ENCODE results near the gene TXNL4B.
"Not testable (repeated sequence)": the region's sequence is repeated elsewhere in the genome, so short reads cannot be mapped to it uniquely, and the experiment has no call there.

TXNL4B gene

DNA sequence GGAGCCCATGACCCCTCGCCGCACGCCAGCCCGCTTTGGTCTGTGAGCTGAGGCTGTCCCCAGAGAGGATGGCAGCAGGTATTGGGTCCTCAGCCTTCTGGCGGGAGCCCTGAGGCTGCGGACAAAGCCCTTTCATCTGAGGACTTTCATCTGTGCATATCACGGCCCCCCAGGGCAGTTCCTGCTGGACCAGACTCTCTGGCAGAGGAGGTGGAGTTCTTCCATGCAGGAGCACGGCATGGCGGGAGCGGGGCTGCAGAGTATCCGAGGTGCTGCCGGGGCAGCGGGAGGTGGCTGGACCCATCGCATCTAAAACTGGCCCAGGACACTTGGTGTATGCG lies 19.0 kb upstream of the TXNL4B start:
- no peak for DNase-seq (ENCODE audit: low read depth, low spot score)

DNA sequence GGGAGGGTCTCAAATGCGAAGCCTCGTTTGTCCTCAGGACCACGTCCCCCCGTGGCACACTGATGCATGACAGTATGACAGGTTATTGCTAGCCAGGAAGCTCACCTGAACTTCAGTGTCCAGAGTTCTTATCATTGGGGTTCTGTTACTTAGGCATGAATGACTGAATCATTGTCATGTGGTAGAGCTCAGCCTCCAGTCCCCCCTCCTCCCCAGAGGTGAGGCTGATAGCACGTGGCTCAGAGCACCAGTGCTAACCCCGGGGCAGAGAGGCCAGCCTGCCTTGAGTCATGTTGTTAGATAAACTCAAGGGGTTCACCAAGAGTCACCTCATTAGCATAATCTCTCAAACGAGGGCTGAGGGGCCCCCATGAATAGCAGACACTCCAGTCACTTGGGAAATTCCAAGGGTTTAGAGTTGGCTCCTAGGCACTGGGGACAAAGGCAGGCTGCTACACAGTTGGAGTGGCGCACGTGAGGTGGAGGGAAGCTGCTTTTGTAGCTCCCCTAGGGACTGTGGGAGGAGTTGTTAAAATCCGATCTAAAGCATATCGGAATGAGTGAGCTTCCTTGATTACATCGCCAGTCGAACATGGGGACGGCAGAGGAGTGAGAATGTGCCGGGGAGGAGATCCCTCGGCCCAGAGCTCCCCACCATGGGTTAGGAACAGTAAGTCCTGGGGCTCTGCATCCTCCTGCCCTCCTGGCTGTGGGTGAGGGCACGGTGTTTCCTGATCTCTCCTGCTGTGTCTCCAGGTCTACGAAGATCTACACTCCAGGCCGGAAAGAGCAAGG lies 18.4 kb upstream of the TXNL4B start:
- no peak for DNase-seq (ENCODE audit: low read depth, low spot score)

DNA sequence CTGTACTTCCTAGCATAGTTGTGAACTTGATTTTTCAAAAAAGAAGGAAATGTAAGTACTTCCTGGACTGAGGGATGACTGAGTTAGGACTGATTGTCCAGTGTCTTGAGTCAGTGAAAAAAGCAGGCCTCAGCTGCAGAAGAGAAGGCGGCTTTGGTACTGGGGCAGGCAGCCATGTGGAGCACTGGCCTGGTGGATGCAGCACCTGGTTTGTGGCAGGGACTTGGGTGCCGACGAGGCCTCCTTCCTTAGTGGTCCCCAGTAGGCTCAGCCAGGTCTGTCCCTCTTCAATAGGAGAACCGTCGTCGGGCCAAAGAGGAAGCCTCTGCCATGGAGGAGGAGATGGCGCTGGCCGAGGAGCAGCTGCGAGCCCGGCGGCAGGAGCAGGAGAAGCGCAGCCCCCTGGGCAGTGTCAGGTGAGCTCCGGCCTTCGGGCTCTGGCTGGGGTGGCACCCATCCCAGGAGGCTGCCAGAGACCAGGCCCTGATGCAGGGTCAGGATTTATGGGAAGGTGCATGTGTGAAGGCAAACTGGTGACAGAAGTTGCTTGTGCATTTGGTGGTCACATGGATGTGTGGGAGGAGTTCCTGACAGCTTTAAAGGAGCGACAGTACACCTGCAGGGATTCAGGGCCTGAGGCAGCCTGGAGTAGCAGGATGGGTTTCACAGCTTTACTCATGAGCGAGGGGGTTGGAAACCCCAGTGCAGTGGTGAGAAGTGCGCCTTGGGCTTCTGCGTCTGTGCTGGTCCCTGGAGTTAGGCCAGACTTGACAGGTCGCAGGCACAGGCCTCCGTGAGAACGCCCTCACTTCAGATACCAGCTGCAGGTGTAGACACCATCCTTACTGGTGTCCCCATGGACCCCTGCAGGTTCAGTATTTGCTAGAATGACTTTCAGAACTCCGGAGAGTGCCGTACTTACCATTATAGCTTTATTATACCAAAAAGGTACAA lies 17.5 kb upstream of the TXNL4B start:
- DNase-seq (ENCODE audit: low read depth, low spot score) = no peak

DNA sequence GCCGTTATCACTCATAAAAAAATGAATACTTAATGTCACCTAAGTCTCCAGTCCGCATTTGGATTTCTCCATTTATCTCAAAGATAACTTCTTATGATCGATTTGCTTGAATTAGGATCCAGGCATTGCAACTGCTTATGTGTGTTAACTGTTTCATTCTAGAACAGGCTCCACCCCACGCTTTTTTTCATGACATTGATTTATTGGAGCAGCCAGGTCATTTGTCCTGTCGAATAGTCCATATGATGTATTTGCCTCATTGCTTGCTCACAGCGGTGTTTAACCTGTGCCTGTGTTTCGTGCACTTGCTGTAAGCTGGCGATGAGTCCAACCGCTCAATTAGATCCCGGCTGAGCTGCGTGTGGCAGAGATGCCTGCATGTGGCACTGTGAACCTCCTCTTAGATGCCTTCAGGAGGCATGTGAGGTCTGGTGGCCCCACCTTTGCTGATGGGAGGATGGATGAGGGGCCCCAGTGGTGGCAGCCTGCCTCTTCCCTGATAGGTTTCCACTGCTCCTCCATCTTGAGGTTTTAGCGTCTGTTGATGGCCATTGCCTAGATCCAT lies 16.6 kb upstream of the TXNL4B start:
- DNase-seq (ENCODE audit: low read depth, low spot score) = no peak

DNA sequence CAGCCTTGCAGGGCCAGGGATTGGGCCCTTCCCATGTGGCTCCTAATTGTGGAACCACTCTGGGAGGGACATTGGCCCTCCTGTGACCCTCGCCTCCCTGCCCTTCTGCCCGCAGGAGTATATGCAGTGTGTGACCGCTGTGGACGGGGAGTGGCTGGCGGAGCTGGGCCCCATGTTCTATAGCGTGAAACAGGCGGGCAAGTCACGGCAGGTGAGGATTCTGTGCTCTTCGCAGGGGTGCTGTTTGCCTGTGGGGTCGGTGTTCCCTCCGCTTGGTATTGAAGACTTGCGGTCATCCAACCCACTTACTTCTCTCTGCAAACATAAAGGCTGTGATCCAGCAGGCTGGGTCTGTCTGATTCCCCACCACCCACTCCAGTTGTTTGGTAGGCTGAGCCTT lies 15.9 kb upstream of the TXNL4B start:
- DNase-seq (ENCODE audit: low read depth, low spot score) = no peak

DNA sequence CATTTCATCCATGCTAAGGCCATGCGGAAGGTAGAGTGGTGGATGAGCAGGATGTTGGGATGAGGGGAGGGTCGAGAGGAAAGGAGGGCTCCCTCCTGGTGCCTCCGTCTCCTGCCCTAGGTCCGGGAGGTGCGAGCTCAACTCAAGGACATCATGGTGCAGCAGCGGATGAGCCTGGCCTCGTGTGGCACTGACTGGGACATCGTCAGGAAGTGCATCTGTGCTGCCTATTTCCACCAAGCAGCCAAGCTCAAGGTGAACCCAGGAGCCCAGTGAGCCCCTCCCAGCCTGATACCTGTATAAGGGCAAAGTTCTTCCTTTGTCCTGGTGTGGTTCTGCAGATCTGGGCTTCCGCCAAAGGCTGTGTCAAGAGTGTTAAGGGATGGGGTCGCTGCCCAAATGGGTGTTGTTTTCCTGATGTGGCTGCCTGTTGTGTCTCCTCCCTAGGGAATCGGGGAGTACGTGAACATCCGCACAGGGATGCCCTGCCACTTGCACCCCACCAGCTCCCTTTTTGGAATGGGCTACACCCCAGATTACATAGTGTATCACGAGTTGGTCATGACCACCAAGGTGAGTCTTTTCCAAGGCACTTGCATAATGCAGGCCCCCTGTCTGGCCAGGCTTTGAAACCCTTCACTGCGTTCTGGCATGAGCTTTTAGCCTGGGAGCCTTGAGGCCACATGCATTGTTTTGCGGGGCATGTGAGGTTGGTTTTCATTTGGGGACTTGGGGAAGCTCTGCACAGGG lies 15.1 kb upstream of the TXNL4B start:
- DNase-seq (ENCODE audit: low read depth, low spot score) = no peak

DNA sequence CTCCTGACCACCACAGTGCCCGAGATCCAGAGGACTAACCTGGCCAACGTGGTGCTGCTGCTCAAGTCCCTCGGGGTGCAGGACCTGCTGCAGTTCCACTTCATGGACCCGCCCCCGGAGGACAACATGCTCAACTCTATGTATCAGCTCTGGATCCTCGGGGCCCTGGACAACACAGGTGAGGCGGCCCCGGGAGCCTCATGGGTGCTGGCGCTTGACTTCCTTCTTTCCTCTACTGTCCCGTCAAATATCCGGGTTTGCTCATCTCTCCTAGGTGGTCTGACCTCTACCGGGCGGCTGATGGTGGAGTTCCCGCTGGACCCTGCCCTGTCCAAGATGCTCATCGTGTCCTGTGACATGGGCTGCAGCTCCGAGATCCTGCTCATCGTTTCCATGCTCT lies 14.0 kb upstream of the TXNL4B start:
- no peak for DNase-seq (ENCODE audit: low read depth, low spot score)

DNA sequence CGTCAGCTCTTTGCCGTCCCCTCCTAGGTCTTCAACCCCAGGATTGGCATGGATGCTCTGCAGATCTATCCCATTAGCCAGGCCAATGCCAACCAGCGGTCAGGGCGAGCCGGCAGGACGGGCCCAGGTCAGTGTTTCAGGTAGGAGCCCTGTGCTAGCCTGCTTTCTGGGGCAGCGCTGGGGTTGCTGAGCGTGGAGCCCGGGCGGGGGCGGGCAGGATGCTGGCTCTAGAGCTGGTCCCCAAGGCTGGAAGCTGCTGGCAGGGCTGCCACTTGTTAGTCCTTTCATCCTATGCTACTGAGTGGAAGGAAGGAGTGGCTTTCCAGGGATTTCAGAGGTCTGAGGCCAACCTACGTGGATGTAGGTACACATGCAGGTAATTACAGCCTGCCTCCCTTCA lies 12.6 kb upstream of the TXNL4B start:
- DNase-seq (ENCODE audit: low read depth, low spot score) = no peak

DNA sequence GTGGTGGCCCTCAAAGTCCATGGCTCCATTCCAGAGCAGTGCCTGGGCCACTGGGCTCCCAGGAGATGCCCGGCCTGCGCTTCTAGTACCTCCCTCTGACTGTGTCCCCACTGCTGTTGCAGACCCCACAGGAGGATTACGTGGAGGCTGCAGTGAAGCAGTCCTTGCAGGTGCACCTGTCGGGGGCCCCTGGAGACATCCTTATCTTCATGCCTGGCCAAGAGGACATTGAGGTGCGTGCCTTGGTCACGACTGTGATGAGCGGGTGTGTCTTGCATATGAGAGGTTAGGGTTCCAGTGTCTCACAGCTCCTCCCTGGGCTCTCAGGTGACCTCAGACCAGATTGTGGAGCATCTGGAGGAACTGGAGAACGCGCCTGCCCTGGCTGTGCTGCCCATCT lies 11.5 kb upstream of the TXNL4B start:
- no peak for DNase-seq (ENCODE audit: low read depth, low spot score)

DNA sequence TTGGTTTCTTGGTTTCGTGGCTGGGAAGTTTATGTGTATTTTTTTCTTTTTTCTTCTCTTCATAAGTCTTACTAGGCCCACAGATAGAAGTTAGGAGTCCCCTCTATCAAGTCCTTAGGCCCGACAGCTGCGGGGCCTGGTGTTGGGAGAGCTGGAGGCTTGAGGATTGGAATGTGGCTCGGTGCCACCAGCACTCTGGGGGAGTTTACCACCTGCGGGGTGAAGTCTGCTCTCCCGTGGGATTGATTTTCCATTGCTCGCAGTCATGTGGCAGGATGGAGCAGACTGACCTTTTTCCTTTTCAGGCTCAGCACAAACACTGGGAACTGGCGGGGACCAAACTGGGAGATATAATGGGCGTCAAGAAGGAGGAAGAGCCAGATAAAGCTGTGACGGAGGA lies 7.8 kb upstream of the TXNL4B start:
- no peak for DNase-seq (ENCODE audit: low read depth, low spot score)

DNA sequence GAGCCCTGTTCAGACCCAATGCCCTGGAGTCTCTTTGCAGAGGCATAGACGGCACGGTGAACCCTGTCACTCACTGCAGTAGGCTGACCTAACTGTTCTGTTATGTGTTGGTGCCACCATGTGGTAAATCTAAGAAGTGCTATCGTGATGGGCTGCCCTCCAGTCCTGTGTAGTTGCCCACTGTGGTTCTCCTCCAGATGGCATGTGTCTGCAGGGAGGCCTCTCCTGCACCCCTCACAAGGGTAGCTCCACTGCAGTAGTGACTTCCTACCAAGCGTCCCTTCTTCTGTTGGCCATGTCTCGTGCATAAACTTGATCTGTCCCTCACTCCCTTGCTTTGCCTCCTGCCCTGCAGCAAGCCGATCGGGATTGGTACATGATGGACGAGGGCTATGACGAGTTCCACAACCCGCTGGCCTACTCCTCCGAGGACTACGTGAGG lies 6.0 kb upstream of the TXNL4B start:
- no peak for DNase-seq (ENCODE audit: low read depth, low spot score)

DNA sequence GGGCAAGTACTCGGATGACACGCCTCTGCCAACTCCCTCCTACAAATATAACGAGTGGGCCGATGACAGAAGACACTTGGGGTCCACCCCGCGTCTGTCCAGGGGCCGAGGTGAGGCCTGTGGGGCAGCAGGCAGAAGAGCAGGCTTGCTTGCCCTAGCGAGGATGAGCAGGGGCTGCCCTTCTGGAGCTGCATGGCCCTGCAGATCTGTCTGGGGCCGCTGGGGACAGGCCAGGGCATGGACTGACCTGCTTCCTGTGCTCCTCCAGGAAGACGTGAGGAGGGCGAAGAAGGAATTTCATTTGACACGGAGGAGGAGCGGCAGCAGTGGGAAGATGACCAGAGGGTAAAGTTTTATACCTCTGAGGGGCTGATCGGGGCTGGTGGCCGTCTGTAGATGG lies 5.5 kb upstream of the TXNL4B start:
- DNase-seq (ENCODE audit: low read depth, low spot score) = no peak

DNA sequence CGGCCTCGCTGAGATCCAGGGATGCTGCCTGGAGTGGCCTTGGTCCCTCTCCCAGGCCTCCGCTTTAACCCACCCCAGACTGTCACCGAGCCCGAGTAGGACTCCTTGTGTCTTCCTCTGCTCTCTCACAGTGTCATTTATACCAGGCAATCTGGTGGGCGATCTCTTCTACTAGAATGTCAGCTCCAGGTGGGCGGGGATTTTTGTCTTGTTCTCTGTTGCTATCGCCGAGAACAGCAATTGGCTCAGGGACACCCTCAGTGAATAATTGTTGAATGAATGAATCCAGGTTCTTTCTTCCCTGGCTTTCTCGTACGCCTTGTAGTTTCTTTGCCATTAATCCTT lies 818 bp upstream of the TXNL4B start:
- no peak for DNase-seq (ENCODE audit: low read depth, low spot score)

DNA sequence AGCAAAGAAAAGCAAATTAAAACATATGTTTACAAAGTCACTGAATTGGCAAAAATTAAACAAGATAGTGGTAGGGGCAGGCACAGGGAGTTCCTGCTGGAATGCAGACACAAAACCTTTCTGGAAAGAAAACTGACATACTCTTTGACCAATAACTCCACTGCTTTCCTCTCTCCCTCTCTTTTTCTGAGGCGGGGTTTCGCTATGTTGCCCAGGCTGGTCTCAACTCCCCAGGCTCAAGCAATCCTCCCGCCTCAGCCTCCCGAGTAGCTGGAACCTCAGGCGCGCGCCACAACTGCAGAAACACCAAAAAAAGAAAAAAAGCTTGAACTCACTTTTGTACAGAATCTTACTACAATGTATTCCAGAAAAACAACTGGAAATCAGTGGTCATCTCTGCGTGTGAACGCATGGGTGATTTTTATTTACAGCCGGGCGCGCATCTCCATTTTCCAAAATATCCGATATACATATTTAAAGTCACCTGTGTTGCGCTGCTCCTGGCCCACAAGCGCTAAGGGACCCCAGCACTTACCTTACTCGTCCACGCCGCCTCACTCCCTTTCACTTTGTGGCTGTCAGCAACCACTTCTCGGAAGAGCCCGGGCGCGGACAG lies 480 bp downstream of the TXNL4B start:
- DNase-seq (ENCODE audit: low read depth, low spot score) = no peak

DNA sequence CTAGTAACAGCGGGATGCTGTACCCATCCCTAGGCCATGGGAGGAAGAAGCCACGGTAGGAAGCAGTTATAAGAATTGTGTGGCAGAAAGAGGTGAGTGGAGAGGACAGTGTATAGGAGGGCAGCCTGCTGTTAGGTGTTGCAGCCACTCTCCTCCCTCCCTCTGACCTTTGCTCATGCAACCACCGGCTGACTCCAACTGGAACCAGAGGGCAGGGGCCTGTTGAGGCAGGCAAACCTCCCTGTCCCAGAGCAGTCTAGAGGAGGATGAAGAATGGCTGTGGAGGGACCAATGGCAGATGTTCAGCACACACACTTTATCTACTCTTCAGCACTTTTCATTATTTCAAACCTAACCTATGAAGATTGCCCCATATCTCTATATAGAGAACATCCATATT lies 2.2 kb downstream of the TXNL4B start:
- no peak for DNase-seq (ENCODE audit: low read depth, low spot score)

DNA sequence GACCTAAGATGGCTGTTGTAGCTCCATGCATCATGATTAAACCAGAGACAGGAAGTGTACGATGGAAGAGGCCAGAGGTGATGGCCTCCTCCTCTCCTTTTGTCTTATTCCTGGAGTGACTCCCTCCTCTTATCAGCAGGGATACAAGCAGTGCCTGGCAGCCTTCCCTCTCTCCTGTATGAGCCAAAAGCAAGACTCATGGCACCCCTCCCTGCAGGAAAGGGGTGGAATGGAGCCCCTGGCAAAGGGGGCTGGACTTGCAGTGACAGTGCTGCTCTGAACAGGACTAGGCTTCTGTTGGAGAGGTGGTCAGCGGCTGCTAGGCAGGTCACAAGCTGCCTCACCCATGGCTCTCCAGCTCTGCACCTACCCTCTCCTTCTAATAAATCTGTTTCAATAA lies 8.4 kb downstream of the TXNL4B start:
- DNase-seq (ENCODE audit: low read depth, low spot score) = no peak

DNA sequence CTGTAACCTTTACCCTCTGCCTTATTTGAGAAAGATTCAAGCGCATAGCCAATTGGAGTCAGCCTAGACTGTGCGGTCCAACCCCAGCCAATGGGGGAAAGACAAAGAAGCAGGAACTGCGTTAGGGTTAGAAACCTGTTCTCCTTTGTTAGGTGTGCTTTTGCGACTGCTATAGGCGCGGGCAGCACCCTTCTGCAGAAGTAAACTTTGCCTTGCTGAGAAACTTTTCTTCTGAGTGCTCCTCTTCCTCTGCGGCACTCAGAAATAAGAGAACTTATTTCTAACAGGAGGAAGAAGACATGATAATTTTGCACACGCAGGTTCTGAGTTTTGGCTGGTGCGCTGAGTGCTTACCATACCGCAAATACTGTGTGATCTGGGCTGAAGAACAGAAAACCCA lies 9.0 kb downstream of the TXNL4B start:
- no peak for DNase-seq (ENCODE audit: low read depth, low spot score)

DNA sequence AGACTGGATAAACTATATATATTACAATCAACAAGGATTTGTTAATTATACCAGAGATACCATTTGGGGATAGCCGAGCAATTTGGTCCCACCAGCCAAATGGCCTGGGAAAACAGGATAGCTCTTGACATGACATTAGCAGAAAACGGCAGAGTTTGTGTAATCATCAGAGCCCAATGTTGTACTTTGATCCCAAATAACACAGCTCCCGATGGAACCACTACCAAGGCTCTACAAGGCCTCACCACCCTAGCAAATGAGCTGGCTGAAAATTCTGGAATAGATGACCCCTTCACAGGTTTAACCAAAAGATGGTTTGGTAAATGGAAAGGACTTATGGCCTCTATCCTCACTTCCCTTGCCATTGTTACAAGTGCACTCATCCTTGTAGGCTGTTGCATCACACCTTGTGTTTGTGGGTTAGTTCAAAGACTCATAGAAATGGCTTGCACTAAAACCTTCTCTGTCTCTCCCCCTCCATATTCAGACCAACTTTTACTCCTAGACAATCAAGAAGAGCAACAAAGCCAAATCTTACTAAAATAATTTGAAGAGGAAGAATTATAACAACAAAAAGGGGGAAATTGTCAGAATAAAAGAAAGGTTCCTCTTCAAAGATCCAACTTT lies 9.5 kb downstream of the TXNL4B start:
- DNase-seq (ENCODE audit: low read depth, low spot score) = no peak

DNA sequence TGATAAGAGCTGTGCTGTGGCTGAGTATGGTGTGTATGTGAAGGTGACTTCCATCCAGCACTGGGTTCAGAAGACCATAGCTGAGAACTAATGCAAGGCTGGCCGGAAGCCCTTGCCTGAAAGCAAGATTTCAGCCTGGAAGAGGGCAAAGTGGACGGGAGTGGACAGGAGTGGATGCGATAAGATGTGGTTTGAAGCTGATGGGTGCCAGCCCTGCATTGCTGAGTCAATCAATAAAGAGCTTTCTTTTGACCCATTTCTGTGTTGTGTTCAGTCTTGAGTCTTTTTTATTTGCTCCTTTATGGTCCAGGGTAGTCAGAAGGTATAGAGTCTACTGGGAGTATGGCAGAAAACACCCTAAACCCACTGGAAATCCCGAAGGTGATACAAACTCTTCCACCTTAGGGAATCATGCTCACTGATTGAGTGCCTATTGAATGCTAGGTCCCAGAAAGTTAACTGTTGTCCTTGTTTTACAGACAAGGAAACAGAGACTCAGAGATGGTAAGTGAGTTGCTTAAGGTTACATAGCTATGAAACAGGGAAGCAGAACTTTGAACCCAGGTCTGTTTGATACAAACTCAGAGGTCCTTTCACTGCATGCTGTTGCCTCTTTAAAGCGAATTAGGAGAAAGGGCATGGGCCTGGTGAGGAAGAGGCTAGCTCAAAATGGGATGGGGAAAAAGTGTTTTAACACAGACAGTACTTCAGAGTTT lies 16.3 kb downstream of the TXNL4B start:
- DNase-seq (ENCODE audit: low read depth, low spot score) = not testable (repeated sequence)

DNA sequence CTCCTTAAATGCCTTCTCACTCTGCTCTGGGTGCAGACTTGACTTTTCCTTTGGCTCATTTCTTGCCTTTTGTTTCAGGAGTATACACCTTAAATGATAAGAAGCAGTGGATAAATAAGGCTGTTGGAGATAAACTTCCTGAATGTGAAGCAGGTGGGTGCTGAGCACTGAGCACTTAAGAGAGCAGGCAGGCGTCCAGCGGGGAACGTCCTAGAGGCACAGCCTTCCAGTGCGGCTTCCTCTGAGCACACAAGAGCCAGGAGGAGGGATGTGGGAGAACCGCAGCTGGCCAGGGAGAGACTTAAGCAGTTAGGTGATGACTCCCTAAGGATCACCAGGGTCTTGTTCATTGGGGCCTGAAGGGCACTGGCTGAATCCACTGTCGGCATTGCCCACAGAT lies 18.4 kb downstream of the TXNL4B start:
- DNase-seq (ENCODE audit: low read depth, low spot score) = not testable (repeated sequence)

Data from iPS DF 19.7 (cell line).